ENCODE measurements around the gene QRFP. TPM values are rescaled to one million over a fixed set of nuclear protein-coding genes. Genes with fewer than 3 reads are reported as not detected.

QRFP gene
- total RNA-seq, 1 donor from 2014 or later: not detected

DNA sequence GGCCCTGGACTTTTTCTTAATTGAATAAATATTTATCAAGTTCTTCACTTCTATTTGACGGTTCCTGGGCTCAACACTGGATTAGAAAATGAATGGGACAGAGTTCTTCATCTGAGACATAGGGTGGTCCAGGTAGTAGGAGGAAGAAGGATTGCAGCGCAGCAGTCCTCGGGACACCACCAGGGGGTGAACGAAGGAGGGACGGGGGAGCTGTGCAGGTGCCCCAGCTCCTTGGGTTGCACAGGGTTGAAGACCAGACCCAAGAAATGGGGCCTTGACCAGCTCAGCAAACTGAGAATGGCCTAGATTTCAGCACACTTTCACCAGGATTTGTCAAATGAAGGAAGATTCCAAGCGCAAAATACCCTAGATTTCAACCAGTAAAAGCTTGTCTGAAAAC, 32.1 kb downstream of the QRFP start:
- peaks cover 30% of the 10 kb centered on the region for H3K4me1 Mint-ChIP-seq (ENCODE audit: unreplicated experiment)
- no peak for DNase-seq (ENCODE audit: low spot score)
- no peaks in the 10 kb centered on the region for H3K9me3 Mint-ChIP-seq (ENCODE audit: unreplicated experiment)
- H3K27me3 Mint-ChIP-seq (ENCODE audit: unreplicated experiment): peaks cover 3% of the 10 kb centered on the region
- TF ChIP-seq, protein P1, sequence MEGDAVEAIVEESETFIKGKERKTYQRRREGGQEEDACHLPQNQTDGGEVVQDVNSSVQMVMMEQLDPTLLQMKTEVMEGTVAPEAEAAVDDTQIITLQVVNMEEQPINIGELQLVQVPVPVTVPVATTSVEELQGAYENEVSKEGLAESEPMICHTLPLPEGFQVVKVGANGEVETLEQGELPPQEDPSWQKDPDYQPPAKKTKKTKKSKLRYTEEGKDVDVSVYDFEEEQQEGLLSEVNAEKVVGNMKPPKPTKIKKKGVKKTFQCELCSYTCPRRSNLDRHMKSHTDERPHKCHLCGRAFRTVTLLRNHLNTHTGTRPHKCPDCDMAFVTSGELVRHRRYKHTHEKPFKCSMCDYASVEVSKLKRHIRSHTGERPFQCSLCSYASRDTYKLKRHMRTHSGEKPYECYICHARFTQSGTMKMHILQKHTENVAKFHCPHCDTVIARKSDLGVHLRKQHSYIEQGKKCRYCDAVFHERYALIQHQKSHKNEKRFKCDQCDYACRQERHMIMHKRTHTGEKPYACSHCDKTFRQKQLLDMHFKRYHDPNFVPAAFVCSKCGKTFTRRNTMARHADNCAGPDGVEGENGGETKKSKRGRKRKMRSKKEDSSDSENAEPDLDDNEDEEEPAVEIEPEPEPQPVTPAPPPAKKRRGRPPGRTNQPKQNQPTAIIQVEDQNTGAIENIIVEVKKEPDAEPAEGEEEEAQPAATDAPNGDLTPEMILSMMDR (IDR thresholded peaks at IDR 0.05; ENCODE audit: unreplicated experiment): no peak
- H3K4me3 Mint-ChIP-seq (ENCODE audit: unreplicated experiment): no peak overlapping the region
- H3K27ac Mint-ChIP-seq (ENCODE audit: unreplicated experiment): no peak overlapping the region
- H3K36me3 Mint-ChIP-seq (ENCODE audit: low read depth, unreplicated experiment): peaks cover 21% of the 10 kb centered on the region

DNA sequence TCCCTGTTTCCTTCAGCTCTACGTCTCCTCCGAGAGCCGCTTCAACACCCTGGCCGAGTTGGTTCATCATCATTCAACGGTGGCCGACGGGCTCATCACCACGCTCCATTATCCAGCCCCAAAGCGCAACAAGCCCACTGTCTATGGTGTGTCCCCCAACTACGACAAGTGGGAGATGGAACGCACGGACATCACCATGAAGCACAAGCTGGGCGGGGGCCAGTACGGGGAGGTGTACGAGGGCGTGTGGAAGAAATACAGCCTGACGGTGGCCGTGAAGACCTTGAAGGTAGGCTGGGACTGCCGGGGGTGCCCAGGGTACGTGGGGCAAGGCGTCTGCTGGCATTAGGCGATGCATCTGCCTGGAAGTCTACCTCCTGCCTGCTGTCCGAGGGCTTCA, 33.9 kb downstream of the QRFP start:
- H3K4me1 Mint-ChIP-seq (ENCODE audit: unreplicated experiment): peaks cover 34% of the 10 kb centered on the region
- peaks cover 21% of the 10 kb centered on the region for H3K36me3 Mint-ChIP-seq (ENCODE audit: low read depth, unreplicated experiment)
- H3K27ac Mint-ChIP-seq (ENCODE audit: unreplicated experiment): no peak overlapping the region
- H3K4me3 Mint-ChIP-seq (ENCODE audit: unreplicated experiment): no peak overlapping the region
- DNase-seq (ENCODE audit: low spot score): no peak
- no peaks in the 10 kb centered on the region for H3K9me3 Mint-ChIP-seq (ENCODE audit: unreplicated experiment)
- TF ChIP-seq, protein P1 (IDR thresholded peaks at IDR 0.05; ENCODE audit: unreplicated experiment): no peak
- peaks cover 3% of the 10 kb centered on the region for H3K27me3 Mint-ChIP-seq (ENCODE audit: unreplicated experiment)

DNA sequence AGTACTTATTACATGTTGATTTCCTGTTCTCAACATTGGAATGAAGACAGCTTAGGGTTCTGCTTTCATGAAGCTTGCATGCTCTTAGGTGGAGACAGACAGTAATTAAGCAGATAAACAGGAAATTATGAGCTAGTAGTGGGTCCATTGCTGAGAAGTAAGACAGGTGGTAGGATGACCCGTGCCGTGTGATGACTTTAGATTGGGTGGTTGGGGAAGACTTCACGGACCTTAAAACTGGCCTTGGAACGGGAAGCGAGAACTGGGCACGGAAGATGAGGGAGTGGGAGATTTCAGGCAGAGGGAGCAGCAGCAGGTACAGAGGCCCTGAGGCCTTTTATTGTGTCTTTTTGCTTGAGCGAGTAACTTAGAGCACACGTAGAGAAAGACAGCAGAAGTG, 34.4 kb downstream of the QRFP start:
- peaks cover 3% of the 10 kb centered on the region for H3K27me3 Mint-ChIP-seq (ENCODE audit: unreplicated experiment)
- DNase-seq (ENCODE audit: low spot score): no peak
- peaks cover 34% of the 10 kb centered on the region for H3K4me1 Mint-ChIP-seq (ENCODE audit: unreplicated experiment)
- TF ChIP-seq, protein P1 (IDR thresholded peaks at IDR 0.05; ENCODE audit: unreplicated experiment): no peak
- H3K4me3 Mint-ChIP-seq (ENCODE audit: unreplicated experiment): no peak overlapping the region
- H3K27ac Mint-ChIP-seq (ENCODE audit: unreplicated experiment): no peak overlapping the region
- H3K9me3 Mint-ChIP-seq (ENCODE audit: unreplicated experiment): no peaks in the 10 kb centered on the region
- H3K36me3 Mint-ChIP-seq (ENCODE audit: low read depth, unreplicated experiment): peaks cover 24% of the 10 kb centered on the region

DNA sequence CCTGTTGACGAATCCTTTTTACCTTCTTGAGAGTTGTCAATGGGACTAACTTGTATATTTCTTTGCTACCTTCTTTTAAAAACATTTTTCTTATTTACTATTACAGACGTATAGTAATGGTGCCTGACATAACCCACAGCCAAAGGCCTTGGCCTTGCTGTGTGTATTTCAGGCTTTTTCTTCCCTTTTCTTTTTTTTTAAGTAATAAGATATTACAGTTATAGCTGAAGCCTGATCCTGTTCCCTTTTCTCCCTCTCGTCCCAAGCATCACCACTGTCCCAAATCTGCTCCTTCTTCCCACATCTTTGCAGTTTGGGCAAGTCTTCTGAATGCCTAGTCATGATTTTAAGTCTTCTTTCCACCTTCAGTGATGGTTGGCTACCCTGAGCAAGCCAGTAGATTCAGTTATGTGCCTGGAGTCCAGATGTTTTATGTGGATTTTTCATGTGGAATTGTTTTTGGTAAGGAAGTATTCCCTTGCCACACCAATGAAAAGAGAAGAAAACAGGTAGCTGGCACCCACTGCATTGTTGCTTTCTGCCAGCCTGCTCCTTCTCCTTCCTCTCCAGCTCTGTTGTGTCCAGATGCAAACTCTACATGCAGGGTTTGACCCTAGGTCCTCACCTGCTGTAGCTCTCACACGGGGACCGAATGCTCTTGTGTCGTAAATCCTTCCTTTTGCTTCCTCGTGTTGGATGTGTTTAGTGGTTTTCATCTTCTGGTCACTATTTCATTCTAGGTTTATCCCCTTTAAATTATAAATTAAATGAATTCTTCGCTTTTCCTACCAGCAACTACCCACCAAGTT, 35.0 kb downstream of the QRFP start:
- peaks cover 34% of the 10 kb centered on the region for H3K4me1 Mint-ChIP-seq (ENCODE audit: unreplicated experiment)
- peaks cover 21% of the 10 kb centered on the region for H3K36me3 Mint-ChIP-seq (ENCODE audit: low read depth, unreplicated experiment)
- H3K4me3 Mint-ChIP-seq (ENCODE audit: unreplicated experiment): no peak overlapping the region
- H3K27me3 Mint-ChIP-seq (ENCODE audit: unreplicated experiment): peaks cover 3% of the 10 kb centered on the region
- no peaks in the 10 kb centered on the region for H3K9me3 Mint-ChIP-seq (ENCODE audit: unreplicated experiment)
- TF ChIP-seq, protein P1 (IDR thresholded peaks at IDR 0.05; ENCODE audit: unreplicated experiment): no peak
- no peak overlapping the region for H3K27ac Mint-ChIP-seq (ENCODE audit: unreplicated experiment)
- no peak for DNase-seq (ENCODE audit: low spot score)

Data from endothelial cell (in vitro differentiated cells).